Activated CD4-positive, alpha-beta T cell treated with anti-CD3 and anti-CD28 coated beads for 48 hours (primary cell): ENCODE results near the gene SFMBT1.

ENCODE experiments used
- DNase-seq: peaks from one replicate; pipeline ENCODE4 v3.0.0-alpha.2; 2020

The SFMBT1 gene

DNA sequence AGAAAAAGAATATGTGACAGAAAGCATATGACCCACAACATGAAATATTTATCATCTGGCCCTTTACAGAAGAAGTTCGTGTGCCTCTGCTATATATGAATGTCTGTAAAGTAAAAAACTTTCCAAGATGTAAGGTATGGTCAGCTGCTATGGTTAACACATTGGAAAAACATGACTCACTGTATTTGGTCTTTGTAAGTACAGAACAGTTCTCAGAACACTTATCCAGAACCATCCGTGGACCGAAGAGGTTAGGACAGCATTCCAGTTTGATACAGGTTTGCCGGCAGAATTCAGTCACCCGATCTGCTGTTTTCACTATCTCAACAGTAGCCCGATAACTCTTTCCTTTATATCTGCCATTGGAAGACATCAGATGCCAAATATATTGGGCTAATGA, 135.1 kb downstream of the SFMBT1 start:
- no peak for DNase-seq

DNA sequence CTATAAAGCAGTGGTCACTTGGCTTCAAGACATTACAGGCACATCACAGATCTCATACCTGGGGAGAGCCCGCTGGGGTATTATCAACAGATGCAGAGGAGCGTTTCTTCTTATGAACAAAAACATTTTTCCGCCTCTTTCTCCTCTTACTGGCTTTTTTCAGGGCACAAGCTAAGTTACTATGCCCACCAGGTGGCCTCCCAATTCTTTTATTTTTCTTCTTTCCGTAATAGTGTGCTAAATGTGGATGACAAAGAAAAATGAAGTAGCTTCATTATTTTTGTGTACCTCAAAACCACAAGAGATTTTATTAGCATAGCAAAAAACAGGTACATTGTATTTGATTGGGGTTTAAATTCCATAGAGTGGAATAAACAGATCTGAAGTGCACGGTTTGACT, 138.4 kb downstream of the SFMBT1 start:
- DNase-seq = no peak

DNA sequence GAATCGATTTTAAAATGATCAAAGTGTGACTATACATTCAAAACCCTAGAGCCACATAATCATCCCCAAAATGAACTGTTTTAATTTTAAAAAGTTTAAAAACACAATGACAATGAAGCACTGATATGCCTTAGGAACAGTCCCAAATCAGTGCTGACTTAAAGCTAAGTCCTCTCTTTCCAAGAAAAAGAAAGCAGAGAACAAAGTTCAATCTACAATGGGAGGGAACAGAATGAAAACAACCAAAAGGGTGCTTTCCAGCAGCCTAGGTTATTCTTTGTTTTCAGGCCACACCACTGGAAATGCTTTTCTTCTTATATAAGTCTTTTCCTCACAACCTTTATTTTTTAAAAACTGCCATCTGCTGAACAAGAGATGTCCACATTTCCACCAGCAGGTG, 141.3 kb downstream of the SFMBT1 start:
- DNase-seq = no peak

DNA sequence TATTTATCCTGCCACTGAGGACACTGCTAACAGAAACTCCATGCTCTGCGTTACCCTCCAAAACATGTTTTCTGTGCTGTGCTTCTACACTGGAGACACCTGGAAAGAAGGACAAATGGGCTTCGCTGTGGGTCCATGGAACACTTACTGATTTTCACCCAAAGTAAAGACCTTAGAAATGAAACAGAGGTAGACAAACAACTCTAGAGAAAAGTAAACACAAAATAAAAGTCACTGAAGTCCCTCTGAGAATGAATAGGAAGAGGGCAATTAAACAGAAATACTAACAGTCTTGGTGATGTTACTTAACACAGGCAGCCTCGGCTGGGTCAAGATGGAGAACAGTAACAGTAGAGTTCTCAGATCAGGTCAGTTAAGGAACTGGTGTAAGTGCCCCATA, 141.9 kb downstream of the SFMBT1 start:
- no peak for DNase-seq

DNA sequence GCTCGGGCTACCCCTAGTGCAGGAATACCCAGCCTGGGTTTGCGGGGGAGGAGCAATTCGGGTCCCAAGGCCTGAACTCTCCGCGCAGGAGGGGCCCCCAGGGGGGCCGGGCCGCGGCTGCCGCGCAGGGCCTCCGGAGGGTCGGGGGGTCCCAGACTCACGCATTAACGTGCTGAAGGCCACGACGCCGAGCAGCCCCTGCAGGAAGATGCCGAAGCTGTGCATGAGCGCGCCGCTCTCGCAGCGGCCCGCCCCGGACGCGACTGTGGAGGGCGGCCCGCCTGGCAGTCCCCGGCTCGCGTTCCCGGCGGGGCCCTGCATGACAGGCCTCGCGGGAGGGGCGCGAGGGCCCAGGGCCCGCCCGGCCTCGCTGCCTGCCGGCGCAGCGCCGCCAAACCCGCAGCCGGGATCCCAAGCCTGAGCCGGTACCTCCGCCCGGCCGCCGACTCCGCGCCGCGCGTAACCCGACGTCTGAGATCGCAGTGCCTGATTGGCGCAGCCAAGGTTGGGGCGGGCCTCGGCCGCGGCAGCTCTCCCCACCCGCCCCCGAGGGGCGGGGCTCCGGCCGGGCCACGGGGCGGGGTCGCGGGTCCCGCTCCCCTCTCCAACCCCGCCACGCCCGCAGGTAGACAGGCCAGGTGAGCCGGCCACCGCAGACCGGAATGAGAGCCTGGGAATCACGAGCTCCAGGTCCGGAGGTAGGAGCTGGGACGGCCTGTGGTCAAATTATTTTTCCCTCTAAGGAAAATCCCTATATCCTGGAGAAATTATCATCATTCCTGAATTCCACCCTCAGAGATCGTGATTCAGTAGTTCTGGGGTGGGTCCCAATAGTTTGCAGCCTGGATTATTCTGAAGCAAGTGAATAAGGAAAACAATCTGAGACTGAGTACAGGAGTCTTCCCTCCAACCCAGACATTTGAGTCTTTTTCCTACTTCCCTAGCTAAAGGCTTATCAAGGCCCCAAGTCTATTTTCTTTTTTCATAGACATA, 148.4 kb downstream of the SFMBT1 start, which contains the start of gene STIMATE:
TSS of gene STIMATE (minus strand) at position 419 of the 993 bp plus-strand sequence. CDS start at position 321, 98 bp downstream.
- DNase-seq = peak; percentile 90

DNA sequence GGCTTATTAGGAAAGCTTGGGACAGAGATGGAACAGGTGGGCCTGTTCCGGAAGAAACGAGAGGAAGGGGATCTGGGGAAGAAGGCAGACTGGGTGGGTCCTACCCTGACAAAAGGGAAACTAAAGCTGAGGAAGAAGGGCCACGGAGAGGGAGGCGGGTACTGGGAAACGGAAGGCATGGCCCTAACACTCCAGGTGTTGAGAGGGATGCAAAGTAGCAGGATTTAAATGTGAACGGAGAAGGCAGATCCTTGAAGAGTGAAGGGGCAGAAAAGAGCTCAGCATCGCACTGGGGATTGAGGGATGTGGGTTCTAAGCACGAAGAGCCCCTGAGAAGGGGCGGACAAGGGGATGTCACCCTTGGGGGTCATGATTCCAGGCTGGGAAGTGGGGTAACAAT, 149.3 kb downstream of the SFMBT1 start:
- DNase-seq = no peak

DNA sequence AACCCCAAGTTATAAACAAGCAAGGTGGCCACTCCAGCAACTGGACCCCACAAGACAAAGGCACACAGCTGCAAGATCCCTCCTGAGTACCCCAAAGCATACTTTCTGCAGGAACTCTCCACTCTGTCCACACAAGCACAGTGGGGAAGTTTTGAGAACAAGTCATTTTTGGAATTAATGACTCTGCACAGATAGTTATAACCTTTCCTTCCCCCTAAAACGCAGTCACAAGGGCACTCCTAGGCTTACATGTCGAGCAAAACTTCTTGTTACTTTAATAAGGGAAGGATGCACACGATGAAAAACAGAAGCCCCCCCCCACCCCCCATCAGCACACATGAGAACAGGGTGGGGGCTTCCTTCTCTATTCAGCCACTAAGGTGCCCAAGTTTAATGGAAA, 149.7 kb downstream of the SFMBT1 start:
- DNase-seq = no peak

DNA sequence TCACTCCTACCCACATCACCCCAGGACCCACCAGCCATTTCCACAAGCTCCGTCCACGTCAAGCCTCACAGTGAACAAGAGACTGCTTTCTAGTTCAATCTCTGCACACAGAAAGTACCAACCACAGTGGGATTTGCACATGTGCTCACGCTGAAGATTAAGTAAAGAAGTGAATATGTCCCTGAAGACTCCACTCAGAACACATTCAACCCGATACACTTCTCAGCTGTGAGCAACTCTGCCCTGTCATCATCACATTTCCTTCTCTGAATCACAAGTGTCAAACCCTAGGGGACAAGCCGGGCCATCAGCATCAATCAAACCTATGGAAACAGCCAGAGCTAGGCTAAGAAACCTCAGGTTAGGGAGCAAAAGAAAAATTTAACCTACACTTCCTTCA, 150.5 kb downstream of the SFMBT1 start:
- peak; percentile 53 for DNase-seq

DNA sequence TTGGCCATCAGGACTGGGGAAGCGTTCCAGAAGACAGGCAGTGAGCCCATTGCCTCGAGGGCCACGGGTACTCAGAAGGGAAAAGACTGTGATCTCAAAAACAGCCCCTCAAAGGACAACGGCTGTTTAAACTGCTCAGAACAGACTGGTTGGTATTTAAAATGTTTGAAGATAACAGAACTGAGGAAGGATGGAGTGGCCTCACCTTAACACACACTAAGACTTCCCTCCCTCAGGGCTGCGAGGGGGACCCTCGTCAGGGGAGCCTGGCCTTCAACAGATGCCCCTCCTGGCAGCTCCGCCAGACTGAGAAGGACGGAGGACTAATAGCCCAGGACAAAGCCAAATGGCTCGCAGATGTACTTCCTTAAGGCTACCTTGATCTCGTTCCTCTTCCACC, 151.1 kb downstream of the SFMBT1 start:
- no peak for DNase-seq

DNA sequence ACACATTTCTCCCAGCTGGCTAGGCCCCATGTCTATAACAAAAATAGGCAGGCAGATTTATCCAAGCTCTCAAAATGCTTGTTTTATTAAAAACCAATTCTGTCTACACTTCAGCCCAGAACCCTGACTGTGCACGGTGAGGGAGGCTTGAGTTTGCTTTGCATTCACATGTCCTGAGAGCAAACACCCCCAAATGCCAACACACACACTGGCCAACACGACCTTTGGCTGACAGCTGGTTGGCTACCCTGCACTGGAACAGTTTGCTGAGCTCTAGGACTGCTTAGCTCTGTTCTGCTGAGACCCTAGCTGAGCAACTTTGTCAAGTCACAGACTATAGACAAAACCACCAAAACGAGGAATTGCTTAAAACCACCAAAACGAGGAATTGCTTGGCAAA, 152.2 kb downstream of the SFMBT1 start:
- DNase-seq = no peak

DNA sequence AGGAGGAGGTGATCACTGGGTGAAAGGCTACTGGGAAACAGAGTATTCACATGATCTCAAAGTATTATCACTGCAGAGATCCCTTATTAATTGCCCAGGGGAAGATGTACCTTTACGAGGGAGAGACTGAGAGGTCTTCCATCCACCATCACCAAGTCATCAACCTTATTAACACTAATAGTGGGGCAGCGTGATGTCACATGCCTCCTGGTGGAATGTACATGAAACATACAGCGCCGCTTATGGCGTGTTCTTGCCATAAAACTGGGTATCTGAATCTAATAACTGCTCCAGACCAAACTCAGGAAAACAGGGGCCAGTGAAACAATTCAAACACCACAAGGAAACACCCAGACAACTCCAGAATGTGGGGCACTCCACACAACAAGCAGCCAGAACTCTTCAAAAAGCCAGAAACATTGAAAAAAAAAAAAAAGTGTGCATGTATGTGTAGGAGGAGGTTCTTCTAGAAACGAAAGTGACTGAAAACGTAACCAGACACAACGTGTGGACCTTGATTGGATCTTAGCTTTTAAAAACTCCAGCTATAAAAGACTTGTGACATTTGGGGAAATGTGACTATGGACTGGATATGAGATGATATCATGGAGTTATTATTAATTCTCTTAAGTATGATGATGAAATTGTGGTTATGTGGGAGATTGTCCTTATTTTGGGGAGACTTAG, 153.1 kb downstream of the SFMBT1 start:
- DNase-seq = no peak

DNA sequence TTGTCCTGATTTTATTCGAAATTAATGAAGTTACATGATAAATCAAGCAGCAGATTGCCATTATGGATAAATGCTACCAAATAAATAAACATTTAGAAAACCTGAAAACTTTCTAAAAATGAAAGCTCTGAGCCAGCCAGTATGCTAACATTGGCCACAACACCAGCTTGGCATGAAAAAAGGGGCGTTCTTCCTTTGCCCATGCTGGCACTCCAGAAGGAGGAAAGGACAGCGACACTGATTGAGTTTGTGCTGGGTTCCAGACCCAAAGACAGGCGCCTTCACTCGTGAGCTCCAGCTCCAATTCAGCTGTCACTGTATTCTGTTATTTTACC, 153.6 kb downstream of the SFMBT1 start:
- DNase-seq = no peak

DNA sequence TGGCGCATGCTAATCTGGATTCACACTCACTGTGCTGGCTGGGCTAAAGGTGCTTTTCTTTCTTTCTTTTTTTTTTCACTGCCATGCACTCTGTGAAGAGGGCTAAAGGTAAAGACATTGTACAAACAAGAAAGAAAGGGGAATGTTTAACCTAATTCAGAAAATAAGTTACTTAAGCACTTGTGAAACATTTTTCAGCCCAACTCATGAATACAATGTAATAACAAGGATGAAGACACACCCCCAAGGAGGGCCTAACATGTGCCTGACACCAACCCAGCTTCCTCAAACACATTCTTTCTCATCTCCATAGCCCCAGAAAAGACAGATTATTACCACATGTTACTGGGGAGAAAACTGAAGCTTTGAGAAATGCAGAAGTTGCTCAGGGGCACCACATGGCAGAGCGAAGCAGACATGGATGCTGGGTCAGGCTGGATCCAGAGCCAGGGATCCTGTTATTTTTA, 154.2 kb downstream of the SFMBT1 start:
- no peak for DNase-seq

DNA sequence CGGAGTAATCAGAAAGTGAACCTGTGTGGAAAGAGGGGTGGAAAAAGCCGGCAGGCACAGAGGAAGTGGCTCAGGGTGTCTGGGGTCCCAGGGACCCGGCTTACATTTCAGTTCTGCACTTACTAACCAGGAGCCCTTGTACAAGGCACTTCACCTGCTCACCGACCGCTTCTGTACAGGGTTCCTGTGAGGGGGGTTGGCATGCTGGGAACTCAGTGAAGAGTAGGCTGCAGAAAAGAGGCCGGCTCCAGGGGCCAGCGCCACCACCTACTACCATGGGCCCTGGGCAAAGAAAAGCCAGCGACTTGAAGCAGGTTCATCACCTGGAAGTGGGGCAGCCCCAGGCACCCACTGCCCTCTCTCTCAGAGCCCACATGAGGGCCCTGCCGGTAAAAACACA, 154.7 kb downstream of the SFMBT1 start:
- peak; percentile 66 for DNase-seq

DNA sequence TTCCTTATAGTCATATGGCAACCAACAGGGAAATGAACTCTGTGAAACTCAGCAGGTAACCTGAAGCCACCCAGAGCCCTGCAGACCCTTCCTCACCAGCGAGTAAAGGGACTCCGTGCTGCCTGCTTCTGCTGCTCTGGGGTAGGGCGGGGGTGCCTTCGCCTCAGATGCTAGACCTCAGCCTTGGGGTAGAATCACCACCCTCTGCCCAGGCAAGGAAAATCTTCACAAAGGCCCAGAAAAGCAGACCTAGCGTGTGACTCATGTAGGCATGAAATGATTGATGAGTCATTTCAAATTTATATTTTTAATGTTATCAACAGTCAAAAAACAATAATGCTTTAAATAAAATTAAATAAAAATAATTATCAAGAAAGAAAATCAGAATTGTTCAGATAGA, 155.1 kb downstream of the SFMBT1 start:
- DNase-seq = peak; percentile 59

DNA sequence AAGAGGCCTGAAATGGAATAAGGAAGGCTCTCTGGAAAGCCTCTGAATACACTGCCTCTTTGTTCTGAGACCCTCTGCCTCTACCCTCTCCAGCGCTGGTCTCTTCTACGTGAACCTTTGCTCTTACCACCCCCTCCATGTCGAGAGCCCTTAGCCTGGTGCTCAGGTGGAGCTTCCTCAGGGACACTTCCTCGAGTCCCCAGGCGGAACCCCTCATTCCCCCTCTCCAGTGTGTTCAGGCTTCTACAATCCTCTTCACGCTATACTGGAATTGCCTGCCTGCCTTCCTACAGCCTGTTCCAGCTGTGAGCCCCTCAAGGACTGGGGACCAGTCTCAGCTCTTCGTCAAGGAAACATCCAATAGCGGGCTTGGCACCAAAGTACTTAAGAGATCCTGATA, 156.0 kb downstream of the SFMBT1 start:
- no peak for DNase-seq

DNA sequence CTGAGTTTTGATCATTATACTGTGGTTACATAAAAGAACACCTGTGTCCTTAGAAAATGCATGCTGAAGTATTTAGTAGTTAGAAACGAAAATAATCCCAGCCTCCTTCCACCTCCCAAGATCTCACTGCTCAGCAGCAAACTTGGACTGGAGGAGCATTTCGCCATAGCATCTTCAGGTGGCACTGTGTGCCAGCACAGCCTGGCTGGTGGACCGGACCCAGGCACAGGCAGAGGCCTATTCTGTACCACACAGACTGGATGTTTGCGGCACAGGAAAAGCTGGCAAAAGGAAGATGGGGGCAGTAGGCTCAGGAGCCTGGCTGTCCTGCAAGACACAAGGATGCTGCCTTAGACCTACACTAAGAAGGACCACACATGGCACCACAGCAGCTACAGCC, 158.7 kb downstream of the SFMBT1 start:
- no peak for DNase-seq

DNA sequence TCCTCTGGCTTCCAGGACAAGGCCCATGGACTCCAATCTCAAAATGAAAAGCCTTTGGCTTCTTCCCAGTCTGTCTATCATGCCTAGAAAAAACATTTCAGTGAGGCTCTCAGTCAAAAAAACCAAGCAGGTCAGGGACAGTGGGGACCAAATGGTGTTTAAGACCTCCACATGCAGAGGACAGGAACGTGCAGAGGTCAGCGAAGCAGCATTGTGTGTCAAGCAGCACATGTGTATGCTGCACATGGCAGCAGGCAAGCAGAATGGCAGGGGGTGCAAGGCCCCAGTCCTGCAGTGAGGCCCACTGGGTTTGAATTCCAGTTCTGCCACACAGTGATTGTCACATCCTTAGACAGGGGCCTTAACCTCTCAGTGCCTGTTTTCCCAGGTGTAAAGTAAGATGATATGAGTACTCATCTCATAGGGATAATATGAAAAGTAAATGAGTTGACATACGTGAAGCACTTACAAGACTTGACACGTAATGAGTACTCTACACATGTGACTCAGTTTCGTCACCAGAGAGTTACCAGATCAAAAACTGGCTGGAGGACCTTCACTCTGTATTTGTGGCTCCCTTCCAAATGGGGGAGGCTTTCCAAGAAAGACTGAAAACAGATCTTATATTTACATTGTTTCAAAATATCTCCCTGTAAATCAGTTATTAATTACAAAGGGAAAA, 159.7 kb downstream of the SFMBT1 start:
- no peak for DNase-seq

DNA sequence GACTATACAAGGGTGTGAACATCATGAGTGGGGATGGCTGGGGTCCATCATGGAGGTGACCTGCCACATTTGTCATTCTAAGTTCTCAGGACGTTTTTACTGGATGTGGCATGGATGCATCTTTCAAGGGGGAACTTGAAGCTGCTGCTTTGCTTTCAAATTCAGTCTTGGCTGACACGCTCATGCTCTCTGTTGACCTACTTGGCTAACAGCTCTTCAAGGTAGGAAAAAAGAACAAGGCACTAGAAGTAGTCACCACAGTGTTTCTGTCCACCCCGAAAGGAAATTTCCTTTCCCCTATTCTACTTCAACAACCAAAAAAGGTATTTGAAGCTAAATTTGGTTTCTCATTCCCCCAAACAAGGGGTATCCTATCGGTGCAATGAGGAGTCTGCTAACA, 163.5 kb downstream of the SFMBT1 start:
- DNase-seq = no peak

DNA sequence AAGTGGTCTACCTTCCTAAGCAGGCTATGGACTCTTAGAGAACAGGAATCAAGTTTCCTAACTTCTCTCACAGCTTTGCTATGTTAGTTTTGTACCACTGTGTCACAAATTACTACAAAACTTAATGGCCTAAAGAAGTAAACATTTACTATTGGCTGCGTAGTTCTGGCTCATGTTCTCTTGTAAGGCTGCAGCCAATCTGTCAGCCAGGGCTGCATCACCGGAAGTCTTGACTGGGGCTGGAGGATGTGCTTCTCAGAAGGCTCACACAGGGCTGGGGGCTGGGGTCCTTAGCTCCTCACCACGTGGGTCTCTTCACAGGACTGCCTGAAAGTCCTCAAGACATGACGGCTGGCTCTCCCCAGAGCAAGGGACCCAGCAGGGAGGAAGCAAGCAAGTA, 164.0 kb downstream of the SFMBT1 start:
- DNase-seq = no peak

DNA sequence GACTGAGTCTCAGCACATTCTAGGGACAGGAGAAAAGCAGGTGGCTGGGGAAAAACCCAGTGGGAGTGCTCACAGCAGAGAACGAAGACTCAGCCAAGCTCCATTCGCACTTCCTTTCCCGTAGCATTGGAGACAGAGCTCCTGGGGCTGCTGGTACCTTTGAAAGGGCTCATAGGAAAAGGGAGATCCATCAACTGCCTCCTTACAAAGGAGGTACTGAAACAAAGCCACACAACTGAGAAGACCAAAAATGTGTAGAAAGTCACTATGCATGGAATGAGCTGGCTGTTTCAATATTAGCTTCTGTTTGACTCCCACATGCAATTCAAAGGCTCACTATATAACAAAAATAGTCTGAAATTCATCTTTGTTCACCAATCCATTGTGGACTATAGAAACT, 165.4 kb downstream of the SFMBT1 start:
- no peak for DNase-seq

DNA sequence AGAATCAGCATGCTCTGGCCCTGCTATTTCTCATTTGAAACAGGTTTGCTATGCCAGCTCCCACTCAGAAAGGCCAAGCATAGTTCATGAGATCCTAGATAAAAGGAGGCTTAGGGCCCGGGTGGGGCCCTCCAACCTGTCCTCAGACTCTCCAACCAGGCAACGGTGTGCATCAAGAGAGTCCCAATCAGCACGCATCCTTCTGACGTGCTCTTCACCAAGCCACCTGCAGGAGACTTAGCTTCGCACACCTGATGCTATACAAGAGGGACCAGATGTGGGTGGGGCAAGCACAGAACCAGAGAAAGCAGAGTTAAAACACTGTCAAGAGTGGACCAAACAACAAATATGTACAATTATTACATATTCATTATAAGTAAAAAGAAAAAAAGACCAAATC, 165.8 kb downstream of the SFMBT1 start:
- no peak for DNase-seq

DNA sequence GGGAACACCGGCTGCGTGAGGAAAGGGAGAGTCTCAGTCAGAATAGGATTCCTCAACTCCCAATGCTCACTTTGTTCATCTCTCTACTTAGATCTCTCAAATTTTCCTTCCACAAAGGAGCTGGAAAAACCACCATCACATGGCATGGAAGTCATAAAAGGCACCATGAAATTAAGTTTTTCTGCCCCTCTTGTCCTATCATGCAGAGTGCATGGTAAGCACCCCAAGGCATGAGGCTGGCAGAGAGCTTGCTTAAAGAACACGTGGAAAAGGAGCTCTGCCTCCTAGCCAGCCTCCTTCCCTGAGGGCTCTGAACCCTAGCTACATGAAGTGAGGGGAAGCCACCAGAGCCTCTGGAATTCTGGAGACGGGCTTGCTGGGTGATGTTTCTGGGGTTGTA, 166.3 kb downstream of the SFMBT1 start:
- no peak for DNase-seq

DNA sequence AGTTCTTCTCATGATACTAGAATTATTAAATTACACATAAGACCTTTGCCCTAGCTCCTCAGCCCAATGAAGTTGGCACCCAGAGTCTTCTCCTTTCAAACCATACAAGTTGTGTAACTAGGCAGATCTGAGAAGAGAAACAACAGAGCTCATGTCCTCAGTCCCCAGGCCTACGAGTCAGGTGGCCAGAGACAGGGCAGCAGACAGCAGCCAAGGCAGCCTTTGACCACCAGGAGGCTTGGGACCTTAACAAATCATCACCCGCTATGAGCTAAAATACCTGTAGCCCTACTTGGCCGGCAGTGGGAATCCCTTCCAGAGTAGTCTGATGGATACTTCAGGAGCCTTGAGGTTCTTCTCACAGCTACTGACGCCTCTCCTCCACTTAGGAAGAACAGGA, 166.8 kb downstream of the SFMBT1 start:
- DNase-seq = no peak
